HG03432 (cell line): ENCODE measurements around the gene CDKAL1.
A peak's percentile ranks its signal among the peaks of the same experiment; 100 is the strongest.
"Not testable (repeated sequence)": the region's sequence is repeated elsewhere in the genome, so short reads cannot be mapped to it uniquely, and the experiment has no call there.

Experiments
- ATAC-seq: cut with Tn5 transposase; IDR thresholded peaks from one replicate; pipeline ENCODE4 v1.9.1; 2021; ENCODE audit warnings: mild to moderate bottlenecking, moderate library complexity; ENCODE audit not compliant: unreplicated experiment

CDKAL1 gene

DNA sequence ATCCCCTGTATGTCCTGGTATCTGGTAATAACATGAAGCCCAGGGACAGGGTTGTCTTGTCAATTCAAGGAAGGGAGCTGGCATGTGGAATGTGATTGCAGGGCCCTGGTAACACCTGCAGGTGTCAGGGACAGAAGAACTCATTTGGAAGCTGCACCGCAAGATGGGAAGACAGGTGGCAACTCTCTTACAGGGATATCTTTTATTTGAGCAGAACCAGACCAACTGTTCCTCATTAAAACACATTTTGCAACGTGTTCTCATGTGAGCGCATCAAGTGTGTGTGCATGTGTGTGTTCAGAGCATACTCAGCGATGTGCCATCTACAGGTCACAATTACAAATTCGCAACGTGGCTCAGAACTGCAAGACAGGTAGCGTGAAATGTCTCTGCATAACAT lies 688.4 kb downstream of the CDKAL1 start:
- ATAC-seq, result no peak

DNA sequence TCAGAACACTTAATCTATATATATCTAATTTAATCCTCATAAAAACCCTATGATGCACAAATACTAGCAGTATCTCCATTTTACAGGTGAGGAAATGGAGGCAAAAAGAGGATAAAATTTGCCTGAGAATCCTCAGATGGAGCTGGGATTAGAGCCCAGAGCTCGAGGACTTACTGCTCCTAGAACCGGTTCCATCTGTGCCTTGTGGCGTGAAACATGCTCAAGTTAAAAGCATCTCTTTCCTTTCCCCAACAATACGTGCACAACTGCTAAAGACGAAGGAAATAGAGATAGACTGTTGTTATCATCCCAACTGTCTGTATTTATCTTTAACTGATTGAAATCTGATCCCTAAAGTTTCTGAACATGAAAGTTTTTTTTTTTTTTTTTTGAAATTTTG lies 691.7 kb downstream of the CDKAL1 start:
- no peak for ATAC-seq

DNA sequence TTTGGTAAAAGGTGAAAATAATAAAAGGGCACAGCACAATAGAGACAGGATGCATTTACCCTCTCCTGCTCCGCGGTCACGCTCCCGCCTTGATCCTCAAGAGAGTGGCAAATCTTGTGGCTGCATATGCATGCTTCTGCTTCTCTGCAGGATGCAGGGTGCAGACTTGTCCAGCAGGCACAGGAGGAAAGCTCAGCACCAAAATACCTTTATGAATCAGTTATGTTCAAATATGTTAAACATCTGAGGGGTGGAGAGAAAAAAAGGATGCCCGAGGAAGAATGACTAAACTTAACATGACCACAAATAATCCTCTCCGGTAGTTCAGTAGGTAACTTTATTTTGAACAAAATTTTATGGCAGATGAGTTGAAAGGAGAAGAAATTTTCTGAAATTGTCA lies 693.2 kb downstream of the CDKAL1 start:
- no peak for ATAC-seq

DNA sequence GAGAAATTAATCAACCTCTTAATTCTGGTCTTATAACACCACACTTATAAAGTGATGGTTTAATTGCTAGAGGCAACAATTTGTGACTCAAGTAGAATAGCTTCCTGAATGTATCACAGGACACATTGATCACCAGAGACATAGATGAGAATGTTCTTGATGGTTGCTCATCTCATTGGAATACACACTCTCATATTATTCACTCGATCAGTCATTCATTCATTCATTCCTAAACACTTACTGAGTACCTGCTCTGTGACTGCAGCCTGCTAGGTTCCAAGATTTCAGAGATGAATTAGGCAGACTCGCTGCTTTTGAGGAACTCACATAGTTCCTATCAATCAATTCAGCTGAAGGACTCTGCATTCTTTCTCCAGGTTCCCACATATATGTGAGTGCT lies 694.2 kb downstream of the CDKAL1 start:
- ATAC-seq, result no peak

DNA sequence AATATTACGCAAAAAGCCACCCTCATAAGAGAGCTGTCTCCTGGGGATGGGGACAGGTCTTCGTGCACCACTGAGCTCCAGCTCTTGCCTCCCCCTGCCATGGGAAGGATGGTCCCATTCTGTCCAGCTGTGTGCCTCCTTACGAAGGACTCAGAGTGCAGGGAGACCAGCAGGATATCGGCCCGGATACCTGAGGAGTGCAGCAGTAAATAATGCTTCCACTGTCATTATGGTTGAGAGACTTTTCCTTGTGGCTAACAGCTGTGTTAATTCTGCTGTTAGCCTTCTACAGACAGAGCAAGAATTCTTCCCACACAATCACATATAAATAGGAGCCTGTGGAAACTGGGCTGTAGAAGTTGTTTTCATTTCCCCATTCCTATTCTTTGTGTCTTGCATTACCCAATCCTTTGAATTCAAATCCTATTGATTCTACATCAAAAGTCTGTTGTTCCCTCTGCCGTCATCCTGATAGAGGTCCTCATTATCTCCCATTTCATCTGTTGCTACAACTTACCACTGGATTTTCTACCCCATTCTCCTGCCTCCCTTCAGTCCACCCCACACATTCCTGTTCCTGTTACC lies 694.7 kb downstream of the CDKAL1 start:
- no peak for ATAC-seq

DNA sequence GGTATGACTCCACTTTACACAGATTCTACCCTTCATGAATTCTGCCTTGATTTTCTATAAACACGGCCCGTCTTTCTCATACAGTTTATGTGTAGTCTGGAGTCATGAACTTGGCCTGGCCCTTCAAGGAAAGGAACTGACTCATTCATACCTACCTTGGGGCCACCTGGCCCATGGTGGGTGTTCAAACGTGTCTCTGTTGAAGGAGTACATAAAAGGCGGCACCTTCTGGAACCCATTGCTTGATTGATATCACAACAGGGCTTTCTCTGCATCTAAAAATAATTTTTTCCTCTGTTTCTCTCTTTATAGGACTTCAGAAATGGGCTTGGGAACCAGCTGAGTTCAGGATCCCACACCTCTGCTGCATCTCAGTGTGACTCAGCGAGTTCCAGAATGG lies 696.3 kb downstream of the CDKAL1 start:
- ATAC-seq, result no peak

DNA sequence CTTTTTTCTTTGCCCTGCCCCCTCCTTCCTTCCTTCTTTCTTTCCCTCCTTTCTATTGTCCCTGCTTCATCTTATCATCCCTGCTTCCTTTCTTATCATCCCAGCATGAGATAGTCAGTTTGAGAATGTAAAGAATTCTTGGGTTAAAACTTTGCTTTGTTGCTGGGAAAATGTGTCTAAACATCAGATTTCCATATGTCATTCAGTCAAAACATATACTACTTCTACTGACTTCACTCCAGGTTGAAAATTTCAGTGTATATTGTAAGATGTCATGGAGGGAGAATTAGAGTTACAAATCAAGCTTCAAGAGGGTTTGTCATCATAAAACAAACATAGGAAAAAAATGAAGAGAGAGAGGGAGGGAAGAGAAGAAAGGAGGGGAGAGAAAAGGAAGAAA lies 700.9 kb downstream of the CDKAL1 start:
- no peak for ATAC-seq

DNA sequence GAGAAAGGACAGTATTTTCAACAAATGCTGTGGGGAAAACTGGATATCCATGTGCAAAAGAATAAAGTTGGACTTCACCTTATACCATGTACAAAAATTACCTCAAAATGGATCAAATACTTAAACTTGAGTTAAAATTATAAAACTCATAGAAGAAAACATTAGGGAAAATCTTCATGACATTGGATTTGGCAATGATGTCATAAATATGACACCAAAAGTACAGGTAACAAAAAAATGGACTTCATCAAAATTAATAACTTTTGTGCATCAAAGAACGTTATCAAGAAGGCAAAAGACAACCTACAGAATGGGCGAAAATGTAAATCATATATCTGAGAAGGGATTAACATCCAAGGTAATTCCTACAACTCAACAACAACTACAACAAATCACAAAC lies 704.0 kb downstream of the CDKAL1 start:
- ATAC-seq, result no peak

DNA sequence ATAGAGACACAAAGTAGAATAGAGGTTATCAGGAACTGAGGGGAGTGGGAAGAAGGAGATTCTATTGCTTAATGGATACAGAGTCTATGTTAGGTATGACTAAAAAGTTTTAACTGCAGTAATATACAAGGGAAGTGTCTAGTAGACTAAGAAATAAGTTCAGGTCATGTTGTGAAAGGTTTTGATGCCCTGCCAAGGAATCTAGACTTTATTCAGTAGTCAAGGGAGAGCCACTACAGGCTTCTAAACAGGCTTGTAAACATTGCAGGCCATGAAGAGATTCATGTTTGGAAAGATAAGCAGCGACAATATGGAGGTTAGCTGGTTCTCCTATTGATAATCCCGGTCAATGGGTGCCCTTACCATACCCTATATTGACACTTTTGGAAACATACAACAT lies 706.5 kb downstream of the CDKAL1 start:
- no peak for ATAC-seq

DNA sequence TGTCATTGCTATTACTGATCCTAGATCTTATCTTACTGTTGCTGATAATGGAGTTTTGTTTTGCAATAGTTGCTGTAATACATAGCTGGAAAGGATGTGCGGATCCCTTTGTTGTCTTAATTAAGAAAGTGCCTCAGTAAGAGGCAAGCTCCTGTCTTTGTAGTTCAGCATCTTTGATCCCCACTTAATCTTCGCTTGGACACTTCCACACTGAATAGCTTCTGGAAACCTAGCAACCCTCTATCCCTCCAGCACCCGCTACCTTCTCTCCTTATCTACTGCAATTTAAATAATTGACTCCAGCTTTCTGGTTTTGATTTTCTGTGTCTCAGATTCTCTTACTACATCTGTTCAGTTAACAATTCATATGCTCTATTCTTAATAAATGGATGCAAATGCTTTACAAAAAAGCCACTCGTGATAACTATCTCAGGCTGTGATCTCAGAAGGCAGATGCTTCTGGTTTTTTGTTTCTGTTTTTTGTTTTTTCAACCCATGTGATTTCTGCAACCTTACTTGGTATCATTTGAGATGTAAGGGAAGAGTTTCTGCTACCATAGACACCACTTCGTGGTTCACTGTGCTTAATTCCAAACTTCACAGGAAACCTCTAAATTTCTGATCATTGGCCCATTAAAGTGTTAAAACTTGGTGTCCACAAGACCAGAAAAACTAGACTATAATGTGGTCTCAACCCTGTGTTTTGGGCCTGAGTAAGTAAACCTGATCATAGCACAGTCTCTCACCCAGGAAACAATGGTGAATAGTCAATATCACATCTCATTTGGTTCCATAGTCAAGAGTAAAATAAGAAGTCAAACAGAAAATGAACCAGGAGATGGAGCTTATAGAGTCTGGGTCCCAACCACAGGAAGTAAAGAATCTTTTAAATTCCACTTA lies 707.2 kb downstream of the CDKAL1 start:
- ATAC-seq, result no peak

DNA sequence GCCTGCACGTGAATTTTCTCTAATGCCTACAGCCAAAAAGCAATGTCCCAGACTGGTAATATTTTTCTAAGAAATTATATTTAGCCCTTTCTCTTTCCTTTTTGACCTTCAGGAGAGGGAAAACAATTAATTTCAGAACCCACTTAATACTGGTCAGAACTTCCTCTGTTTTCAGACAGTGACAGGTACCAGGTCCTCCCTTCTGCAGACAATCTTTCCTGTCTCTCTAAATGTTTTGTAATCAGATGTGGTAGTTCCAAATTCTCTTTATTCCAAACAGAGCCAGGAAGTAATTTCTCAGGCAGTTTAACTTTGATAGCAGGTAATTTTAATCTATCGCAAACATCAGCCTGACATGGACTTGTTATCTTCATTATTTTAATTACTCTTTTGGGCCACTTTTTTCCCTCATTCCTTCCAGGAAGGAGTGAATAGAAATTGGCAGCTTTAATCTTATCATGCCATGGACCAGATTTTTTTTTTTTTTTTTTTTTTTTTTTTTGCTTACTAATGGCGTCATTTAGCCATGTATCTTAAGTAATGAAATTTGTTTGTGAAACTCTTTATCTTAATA lies 710.7 kb downstream of the CDKAL1 start:
- ATAC-seq, result no peak

DNA sequence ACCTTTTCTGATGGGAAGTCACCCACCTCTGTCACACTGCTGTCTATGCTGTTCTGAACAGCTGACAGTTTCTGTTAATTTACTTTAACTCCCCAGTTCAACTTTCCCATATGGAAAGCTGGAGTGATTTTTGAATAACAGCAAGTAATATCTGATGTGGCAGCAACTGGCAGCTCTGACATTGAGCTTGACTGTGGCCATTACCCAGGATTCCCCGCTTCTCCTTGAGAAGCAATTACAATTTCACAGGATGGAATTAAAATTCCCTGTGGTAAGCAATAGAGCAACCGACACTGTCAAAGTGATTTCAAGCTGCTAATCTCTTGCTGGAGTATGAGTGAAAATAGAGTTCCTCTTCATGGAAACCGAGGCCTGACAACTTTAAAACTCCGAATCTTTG lies 711.2 kb downstream of the CDKAL1 start:
- no peak for ATAC-seq

DNA sequence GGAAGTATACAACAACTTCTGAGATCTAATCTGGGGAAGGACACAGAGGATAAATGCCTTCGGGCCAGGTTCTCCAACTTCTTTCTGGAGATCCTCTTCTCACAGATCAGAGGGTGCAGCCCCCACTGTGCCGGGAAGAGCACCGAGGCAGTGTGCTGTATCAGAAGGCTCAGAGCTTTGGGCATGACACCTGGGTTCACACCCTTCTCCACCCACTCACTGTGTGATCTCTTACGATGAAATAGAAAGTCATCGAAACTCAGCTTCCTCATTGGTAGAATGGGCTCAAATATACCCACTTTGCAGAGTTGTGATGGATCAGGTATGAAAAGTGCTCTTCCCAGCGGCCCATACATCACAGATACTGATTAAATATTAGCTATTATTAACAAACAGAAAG lies 711.8 kb downstream of the CDKAL1 start:
- no peak for ATAC-seq

DNA sequence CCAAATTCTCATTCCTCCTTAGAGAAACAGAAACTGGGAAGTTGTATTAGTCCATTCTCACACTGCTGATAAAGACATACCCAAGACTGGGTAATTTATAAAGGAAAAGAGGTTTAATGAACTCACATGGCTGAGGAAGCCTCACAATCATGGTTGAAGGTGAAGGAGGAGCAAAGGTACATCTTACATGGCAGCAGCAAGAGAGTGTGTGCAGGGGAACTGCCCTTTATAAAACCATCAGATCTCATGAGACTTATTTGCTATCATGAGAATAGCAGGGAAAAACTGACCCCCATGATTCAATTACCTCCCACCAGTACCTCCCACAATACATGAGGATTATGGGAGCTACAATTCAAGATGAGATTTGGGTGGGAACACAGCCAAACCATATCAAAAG lies 720.2 kb downstream of the CDKAL1 start:
- ATAC-seq, result not testable (repeated sequence)

DNA sequence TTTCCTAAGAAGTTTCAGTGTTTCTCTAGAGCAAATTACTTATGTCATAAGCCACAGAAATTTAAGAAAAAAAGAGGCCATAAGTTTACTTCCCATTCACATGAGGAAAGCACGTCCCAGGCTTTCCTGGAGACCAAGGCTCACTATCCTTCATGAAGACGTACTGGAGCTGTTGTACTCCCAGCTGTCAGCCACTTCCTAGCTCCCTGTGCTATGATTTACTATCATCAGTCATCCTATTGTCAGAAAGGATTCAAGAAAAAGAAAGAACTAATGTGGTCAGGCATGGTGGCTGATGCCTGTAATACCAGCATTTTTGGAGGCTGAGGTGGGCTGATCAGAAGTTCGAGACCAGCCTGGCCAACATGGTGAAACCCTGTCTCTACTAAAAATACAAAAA lies 721.9 kb downstream of the CDKAL1 start:
- ATAC-seq, result no peak

DNA sequence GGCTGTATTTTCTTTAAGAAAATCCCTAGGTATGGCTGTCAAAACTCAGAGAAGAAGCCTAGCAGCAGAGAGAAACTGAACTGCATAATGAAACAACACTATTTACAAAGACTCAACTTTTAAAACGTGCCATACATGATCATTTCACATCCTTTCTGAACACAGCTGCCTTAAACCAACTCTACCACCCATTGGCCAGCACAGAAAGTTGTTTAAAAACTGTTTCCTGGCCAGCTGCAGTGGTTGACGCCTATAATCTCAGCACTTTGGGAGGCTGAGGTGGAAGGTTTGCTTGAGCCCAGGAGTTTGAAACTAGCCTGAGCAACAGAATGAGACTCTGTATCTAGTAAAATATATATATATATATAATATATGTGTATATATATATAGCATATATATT lies 722.9 kb downstream of the CDKAL1 start:
- no peak for ATAC-seq

DNA sequence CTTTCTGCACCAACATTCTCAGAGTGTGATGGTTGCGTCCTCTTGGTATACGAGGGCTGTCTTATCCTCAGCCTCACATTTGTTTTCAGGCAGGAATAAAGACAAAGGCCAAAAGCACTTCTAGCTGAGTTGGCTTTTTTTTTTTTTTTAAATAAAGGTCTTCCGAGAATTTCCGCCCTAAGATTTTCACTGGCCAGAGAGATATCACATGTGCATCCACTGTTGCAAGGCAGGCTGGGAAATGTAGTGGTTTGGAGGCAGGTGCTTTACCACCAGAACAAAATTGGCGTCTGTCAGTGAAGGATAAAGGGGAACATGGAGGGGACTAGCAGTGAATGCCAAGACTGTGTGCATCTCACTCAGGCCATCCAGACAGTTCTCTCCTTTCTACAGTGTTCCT lies 724.4 kb downstream of the CDKAL1 start:
- ATAC-seq, result no peak

DNA sequence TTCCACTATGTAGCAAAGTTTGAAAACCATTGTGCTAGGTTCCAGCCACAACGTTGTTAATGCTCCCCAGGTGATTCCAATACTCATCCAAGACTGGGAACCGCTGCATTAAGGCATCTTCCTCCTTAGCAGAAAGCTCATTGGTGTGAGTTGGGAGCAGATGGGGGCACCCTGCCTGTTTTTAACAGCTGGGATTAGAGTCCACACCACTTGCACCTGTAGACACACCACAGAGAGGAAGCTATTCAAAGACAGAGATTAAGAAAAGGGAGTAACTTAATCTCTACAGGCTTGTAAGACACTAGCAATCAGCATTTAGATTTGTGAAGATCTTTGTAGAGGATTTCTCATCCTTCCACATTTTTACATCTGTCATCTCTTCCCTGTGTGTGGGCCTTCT lies 725.4 kb downstream of the CDKAL1 start:
- no peak for ATAC-seq

DNA sequence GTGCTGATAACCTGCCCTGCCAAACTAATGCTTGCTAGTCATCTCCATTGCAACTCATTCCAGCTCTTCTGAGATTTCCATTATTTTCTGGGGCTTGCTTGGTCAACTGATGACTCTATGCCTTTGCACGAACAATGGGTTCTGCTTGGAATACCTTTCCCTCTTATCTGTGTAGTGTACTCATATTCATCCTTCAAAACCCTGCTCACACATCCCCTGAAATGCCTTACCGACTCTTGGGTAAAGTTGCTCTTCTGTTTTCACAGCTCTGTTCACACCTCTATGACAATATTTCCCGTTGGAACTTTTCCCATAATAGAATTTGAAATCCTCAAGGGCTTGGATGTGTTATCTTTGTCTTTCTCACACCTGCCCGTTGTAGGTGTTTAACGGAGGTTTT lies 728.2 kb downstream of the CDKAL1 start:
- ATAC-seq, result no peak

DNA sequence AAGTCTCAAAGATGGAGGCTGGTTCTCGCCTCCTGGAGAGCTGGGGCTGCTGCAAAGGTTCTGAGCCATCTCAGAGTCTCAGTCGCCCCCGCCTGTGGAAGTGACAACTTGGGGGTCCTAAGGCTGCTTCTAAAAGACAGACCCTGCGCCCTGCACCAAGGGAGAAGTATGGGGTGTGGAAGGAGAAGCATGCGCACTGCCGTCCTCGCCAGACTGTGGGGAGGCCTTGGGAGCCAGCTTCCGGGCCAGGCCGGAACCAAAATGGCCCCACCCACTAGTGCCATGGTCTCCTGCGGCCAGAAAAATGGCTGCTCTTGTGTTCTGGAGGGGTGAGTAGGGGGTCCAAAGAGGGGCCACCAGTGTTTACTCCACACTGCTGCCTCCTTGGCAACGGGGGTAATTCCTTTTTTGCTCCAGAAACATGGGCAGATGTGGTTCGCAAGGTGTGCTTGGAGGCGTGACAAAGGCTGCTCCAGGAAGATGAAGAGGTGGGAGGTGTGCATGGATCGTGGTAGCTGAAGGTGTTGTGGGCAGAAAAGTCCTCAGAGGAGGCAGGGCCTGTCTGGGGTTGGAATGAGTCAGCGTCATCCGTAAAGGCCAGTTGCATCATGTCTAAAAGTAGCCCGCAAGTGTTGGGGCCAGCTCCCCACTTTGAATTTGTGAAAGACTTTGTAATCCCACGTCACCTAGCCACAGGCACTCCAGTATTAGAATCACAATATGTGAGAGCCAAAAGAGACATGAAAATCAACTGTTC lies 729.5 kb downstream of the CDKAL1 start:
- ATAC-seq, result peak; percentile 86

DNA sequence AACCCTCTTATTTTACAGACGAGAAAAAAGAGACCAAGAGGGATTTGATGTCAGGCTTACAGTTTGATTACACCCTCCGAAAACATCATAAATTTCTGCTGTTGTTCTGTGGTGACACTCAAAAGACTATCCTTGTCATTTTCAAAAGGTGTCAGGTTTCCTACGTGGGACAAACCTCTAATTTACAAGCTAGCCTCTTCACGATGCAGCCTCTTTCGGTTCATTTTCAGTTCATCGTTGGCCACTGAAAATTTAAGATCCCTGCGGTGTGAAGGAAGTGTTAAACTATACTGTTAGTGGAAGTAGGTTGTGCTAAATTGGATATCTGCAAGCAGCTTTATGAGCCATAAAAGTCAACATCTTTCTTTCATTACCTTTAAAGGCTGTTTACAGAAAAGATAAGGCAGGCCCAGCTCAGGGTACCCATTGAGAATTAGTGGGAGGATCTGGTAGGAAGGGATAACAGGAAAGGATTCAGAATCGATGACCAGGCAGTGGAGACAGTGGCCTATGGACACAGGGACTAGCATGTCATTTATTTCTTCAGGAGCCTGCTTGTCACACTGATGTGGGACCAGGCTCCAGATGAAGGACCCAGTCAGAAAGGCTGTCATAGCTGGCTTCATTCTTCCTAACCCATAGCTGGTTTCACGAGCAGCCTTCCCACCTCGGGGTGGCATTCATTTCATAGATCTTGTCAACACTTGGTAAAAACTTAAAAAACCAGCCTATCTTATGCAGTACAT lies 730.2 kb downstream of the CDKAL1 start:
- ATAC-seq, result peak; percentile 22
